CD14-positive monocyte (primary cell): Measurements from ENCODE around the gene SYMPK. TPM values are rescaled to one million over a fixed set of nuclear protein-coding genes. Genes with fewer than 3 reads are reported as not detected.

Experiments
- DNase-seq, 3 donors: peaks; one replicate each; pipeline ENCODE4 v3.0.0-alpha.2; 2011 to 2022
- H2AFZ ChIP-seq: 2 replicates; pipeline ENCODE4 v1.6.0; 2012; ENCODE audit warnings: mild to moderate bottlenecking, low read depth, low read length, inconsistent platforms; ENCODE audit not compliant: insufficient read depth, poor library complexity, severe bottlenecking
- H3K27ac ChIP-seq, 2 donors: 1 replicate in 1 of 2; 2 replicates in 1 of 2; pipeline ENCODE4 v1.5.1; 2012 to 2013; ENCODE audit warnings: low read length in 2 of 2, control low read depth in 1 of 2, inconsistent platforms in 1 of 2, low read depth in 1 of 2, mild to moderate bottlenecking in 1 of 2
- H3K27me3 ChIP-seq, 2 donors: one replicate each; pipeline versions ENCODE4 v1.6.0 to v1.6.1; 2011 to 2013; ENCODE audit warnings: low read length in 2 of 2; ENCODE audit not compliant: control insufficient read depth in 2 of 2, insufficient read depth in 2 of 2
- H3K36me3 ChIP-seq, 2 donors: replicated peaks in 1 of 2; 1 replicate in 1 of 2; 2 replicates in 1 of 2; pipeline versions ENCODE4 v1.5.1 to v1.6.1; 2012 to 2013; ENCODE audit warnings: low read length in 2 of 2, control low read depth in 1 of 2, inconsistent platforms in 1 of 2, mild to moderate bottlenecking in 1 of 2; ENCODE audit not compliant: insufficient read depth in 2 of 2, control insufficient read depth in 1 of 2
- H3K4me1 ChIP-seq, 2 donors: 1 replicate in 1 of 2; 2 replicates in 1 of 2; pipeline versions ENCODE4 v1.5.1 to v1.6.1; 2012 to 2013; ENCODE audit warnings: low read length in 2 of 2, control low read depth in 1 of 2, inconsistent platforms in 1 of 2, mild to moderate bottlenecking in 1 of 2, moderate library complexity in 1 of 2; ENCODE audit not compliant: insufficient read depth in 2 of 2, control insufficient read depth in 1 of 2
- H3K4me2 ChIP-seq: replicated peaks from 2 replicates; pipeline ENCODE3; 2012; ENCODE audit warnings: low read length, moderate library complexity, mild to moderate bottlenecking; ENCODE audit not compliant: poor library complexity, severe bottlenecking; ENCODE audit errors: extremely low read depth
- H3K4me3 ChIP-seq, 3 experiments: fragments of 200-600 bp in 1 of 3; sonication (generic) in 1 of 3; replicated peaks in 1 of 3; 1 replicate in 2 of 3; 2 replicates in 1 of 3; pipeline ENCODE4 v1.5.1; 2011 to 2013; ENCODE audit warnings: low read length in 3 of 3, mild to moderate bottlenecking in 3 of 3, control low read depth in 2 of 3, low read depth in 2 of 3, inconsistent platforms in 1 of 3, moderate library complexity in 1 of 3
- H3K79me2 ChIP-seq: 2 replicates; pipeline ENCODE4 v1.6.0; 2012; ENCODE audit warnings: mild to moderate bottlenecking, control low read depth, inconsistent platforms, low read length, moderate library complexity; ENCODE audit not compliant: insufficient read depth
- H3K9ac ChIP-seq: 2 replicates; pipeline ENCODE4 v1.6.0; 2017; ENCODE audit warnings: low read length, mild to moderate bottlenecking; ENCODE audit not compliant: insufficient read depth, poor library complexity, severe bottlenecking
- H3K9me3 ChIP-seq, 2 donors: replicated peaks in 1 of 2; 1 replicate in 1 of 2; 2 replicates in 1 of 2; pipeline versions ENCODE4 v1.5.1 to v1.6.1; 2012 to 2013; ENCODE audit warnings: low read length in 2 of 2, control low read depth in 1 of 2; ENCODE audit not compliant: control insufficient read depth in 1 of 2, insufficient read depth in 1 of 2
- H4K20me1 ChIP-seq: 2 replicates; pipeline ENCODE4 v1.6.0; 2012; ENCODE audit warnings: mild to moderate bottlenecking, low read length, control low read depth, moderate library complexity; ENCODE audit not compliant: insufficient read depth
- H3K27ac Mint-ChIP-seq, 7 donors: one replicate each; pipeline ENCODE4 v1.8.0; 2020; ENCODE audit warnings: mild to moderate bottlenecking in 7 of 7, mixed read lengths in 7 of 7, moderate library complexity in 6 of 7, inconsistent platforms in 2 of 7
- H3K27me3 Mint-ChIP-seq, 3 donors: one replicate each; pipeline ENCODE4 v1.8.0; 2021 to 2022; ENCODE audit warnings: low read depth in 3 of 3, mild to moderate bottlenecking in 3 of 3, mixed read lengths in 3 of 3, moderate library complexity in 3 of 3, inconsistent platforms in 1 of 3
- H3K36me3 Mint-ChIP-seq, 2 donors: one replicate each; pipeline ENCODE4 v1.8.0; 2020; ENCODE audit warnings: mixed read lengths in 2 of 2, inconsistent platforms in 1 of 2, mild to moderate bottlenecking in 1 of 2
- H3K4me1 Mint-ChIP-seq: one replicate; pipeline ENCODE4 v1.8.0; 2020; ENCODE audit warnings: mild to moderate bottlenecking, mixed read lengths
- H3K4me3 Mint-ChIP-seq, 2 donors: one replicate each; pipeline ENCODE4 v1.8.0; 2020; ENCODE audit warnings: mild to moderate bottlenecking in 2 of 2, mixed read lengths in 2 of 2, moderate library complexity in 1 of 2
- H3K9me3 Mint-ChIP-seq, 7 donors: one replicate each; pipeline ENCODE4 v1.8.0; 2020 to 2022; ENCODE audit warnings: mixed read lengths in 7 of 7, mild to moderate bottlenecking in 6 of 7, moderate library complexity in 6 of 7, inconsistent platforms in 2 of 7
- WGBS: methylation state at CpG from one replicate; pipeline ENCODE4 v1.1.5; 2013; ENCODE audit warnings: missing lambda C conversion rate; ENCODE audit not compliant: insufficient coverage; 5-methylcytosine and 5-hydroxymethylcytosine counted together
- intact Hi-C, 2 donors: fragments of 100-400 bp; cut with micrococcal nuclease; formaldehyde crosslinking; loops; one replicate each; pipeline versions ENCODE4 v1.15.0 to v1.15.1; 2023
- polyA plus RNA-seq, 3 donors: library from polyadenylated mRNA; depleted of rRNA in 1 of 3; unstranded in 2 of 3; stranded (reverse) in 1 of 3; fragments of 300-500 nt in 2 of 3; fragments of >200 nt in 1 of 3; fragmentation: Illumina TruSeq in 2 of 3; gene quantifications; 1 replicate in 2 of 3; 2 replicates in 1 of 3; pipeline ENCODE4 v1.2.3, GENCODE V29; 2012 to 2021
- TF ChIP-seq, protein P1 (sequence below): fragments of 200-600 bp; IDR thresholded peaks from one replicate; pipeline ENCODE4 v1.8.0; 2022; ENCODE audit warnings: antibody characterized with exemption, mild to moderate bottlenecking

The SYMPK gene
- polyA plus RNA-seq, 3 donors, result 5.6 to 96.1 (median 15.7) TPM

DNA sequence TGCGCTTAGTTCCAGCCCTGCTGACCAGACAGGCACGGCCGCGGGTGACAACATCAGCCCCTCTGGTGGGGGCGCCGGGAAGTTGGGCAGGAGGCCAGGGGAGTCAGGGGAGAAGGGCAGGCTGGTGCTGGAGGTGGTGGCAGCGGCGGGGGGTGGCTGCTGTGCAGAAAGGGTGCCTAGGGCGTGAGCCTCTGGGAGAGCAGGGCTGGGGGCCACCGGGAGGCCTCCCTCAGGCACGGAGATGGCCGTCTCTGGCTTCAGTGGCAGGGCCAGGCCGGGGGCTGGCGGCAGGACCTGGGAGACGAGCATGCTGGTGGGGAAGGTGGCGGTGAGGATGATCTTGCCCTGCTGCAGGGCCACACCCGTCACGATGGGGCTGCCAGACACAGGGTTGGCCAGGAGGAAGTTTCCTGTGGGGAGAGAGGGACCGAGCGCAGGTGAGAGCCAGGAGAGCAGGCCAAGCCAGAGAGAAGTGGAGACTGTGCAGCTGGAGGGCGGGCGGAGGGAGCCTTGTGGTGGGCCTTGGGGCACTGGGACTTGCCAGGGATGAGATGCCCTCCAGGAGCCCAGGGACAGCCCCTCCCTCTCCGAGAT is 97.1 kb downstream of the SYMPK start:
- peaks cover 25 to 77% of the 10 kb centered on the region in 2 donors for H3K27me3 ChIP-seq
- peaks cover 0 to 16% (median 8%) of the 10 kb centered on the region in 7 donors for H3K9me3 Mint-ChIP-seq
- TF ChIP-seq, protein P1, sequence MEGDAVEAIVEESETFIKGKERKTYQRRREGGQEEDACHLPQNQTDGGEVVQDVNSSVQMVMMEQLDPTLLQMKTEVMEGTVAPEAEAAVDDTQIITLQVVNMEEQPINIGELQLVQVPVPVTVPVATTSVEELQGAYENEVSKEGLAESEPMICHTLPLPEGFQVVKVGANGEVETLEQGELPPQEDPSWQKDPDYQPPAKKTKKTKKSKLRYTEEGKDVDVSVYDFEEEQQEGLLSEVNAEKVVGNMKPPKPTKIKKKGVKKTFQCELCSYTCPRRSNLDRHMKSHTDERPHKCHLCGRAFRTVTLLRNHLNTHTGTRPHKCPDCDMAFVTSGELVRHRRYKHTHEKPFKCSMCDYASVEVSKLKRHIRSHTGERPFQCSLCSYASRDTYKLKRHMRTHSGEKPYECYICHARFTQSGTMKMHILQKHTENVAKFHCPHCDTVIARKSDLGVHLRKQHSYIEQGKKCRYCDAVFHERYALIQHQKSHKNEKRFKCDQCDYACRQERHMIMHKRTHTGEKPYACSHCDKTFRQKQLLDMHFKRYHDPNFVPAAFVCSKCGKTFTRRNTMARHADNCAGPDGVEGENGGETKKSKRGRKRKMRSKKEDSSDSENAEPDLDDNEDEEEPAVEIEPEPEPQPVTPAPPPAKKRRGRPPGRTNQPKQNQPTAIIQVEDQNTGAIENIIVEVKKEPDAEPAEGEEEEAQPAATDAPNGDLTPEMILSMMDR, result no peak
- no peak overlapping the region for H3K27ac ChIP-seq
- no peak overlapping the region for H2AFZ ChIP-seq
- H3K27me3 Mint-ChIP-seq, result peaks cover 64 to 93% (median 75%) of the 10 kb centered on the region in 3 donors
- H3K36me3 ChIP-seq, result no peaks in the 10 kb centered on the region
- DNase-seq, result no peak
- peaks cover 0 to 7% of the 10 kb centered on the region in 2 donors for H3K9me3 ChIP-seq
- H3K4me1 Mint-ChIP-seq, result peaks cover 19% of the 10 kb centered on the region
- peak overlapping the region; percentile 32 to 76 for H3K4me3 Mint-ChIP-seq
- 92% methylated on average over 14 of the region's 23 CpGs for WGBS
- H3K4me1 ChIP-seq, result peaks cover 27 to 33% of the 10 kb centered on the region in 2 donors
- H3K79me2 ChIP-seq, result no peaks in the 10 kb centered on the region
- no peak overlapping the region for H3K9ac ChIP-seq
- H3K4me2 ChIP-seq, result no peak overlapping the region
- H3K36me3 Mint-ChIP-seq, result peaks cover 0 to 3% of the 10 kb centered on the region in 2 donors
- H3K4me3 ChIP-seq, result no peak overlapping the region
- no peak overlapping the region for H3K27ac Mint-ChIP-seq
- peaks cover 18% of the 10 kb centered on the region for H4K20me1 ChIP-seq
- intact Hi-C loops, result no loop called here

Other genes with a start within 250 kb of the SYMPK start
- 10 to 100 TPM; 10.3 to 50.8 (median 11.9) TPM for gene EML2, start 223.8 kb downstream of the SYMPK start, polyA plus RNA-seq
- gene GIPR, start 194.9 kb downstream of the SYMPK start, polyA plus RNA-seq, result not detected
- 100 to 1,000 TPM; 251 to 516 (median 491) TPM for gene SNRPD2, start 171.2 kb downstream of the SYMPK start, polyA plus RNA-seq
- gene QPCTL, start 170.5 kb downstream of the SYMPK start, polyA plus RNA-seq, result 1 to 10 TPM in 1 of 3 donors, under 1 TPM in 2; 0.46 to 3.0 (median 0.90) TPM
- 1 to 10 TPM; 3.8 to 6.8 (median 5.5) TPM for gene FBXO46, start 132.3 kb downstream of the SYMPK start, polyA plus RNA-seq
- gene MEIOSIN, start 129.7 kb downstream of the SYMPK start, polyA plus RNA-seq, result not detected
- gene SIX5, start 93.9 kb downstream of the SYMPK start, polyA plus RNA-seq, result under 1 TPM in 1 of 3 donors, not detected in 2; 0.04 TPM
- 1 to 10 TPM in 1 of 3 donors, under 1 TPM in 1, not detected in 1; 0.17 to 3.8 TPM for gene DMPK, start 80.7 kb downstream of the SYMPK start, polyA plus RNA-seq
- 1 to 10 TPM; 1.5 to 3.4 (median 2.4) TPM for gene DMWD, start 70.3 kb downstream of the SYMPK start, polyA plus RNA-seq
- gene RSPH6A, start 47.8 kb downstream of the SYMPK start, polyA plus RNA-seq, result not detected
- gene FOXA3, start 1.2 kb upstream of the SYMPK start, polyA plus RNA-seq, result not detected
- gene IRF2BP1, start 23.0 kb upstream of the SYMPK start, polyA plus RNA-seq, result 1 to 10 TPM; 2.0 to 3.9 (median 2.1) TPM
- gene MYPOP, start 39.5 kb upstream of the SYMPK start, polyA plus RNA-seq, result 1 to 10 TPM in 1 of 3 donors, under 1 TPM in 2; 0.08 to 5.9 (median 0.39) TPM
- gene NANOS2, start 51.6 kb upstream of the SYMPK start, polyA plus RNA-seq, result not detected
- gene NOVA2, start 110.7 kb upstream of the SYMPK start, polyA plus RNA-seq, result not detected
- gene CCDC61, start 132.3 kb upstream of the SYMPK start, polyA plus RNA-seq, result 1 to 10 TPM; 4.3 to 8.8 (median 6.1) TPM
- under 1 TPM; 0.36 to 0.39 (median 0.37) TPM for gene PGLYRP1, start 159.9 kb upstream of the SYMPK start, polyA plus RNA-seq
- not detected for gene IGFL4, start 177.9 kb upstream of the SYMPK start, polyA plus RNA-seq